HG02571 (cell line): ENCODE data around the gene CACNA1F.

Source experiments
- ATAC-seq: cut with Tn5 transposase; IDR thresholded peaks from one replicate; pipeline ENCODE4 v1.9.1; 2021; ENCODE audit warnings: mild to moderate bottlenecking, moderate library complexity; ENCODE audit not compliant: unreplicated experiment

Gene CACNA1F

GRCh38 chrX:49231333-49232000 is 1.7 kb downstream of the CACNA1F start:
- no peak for ATAC-seq

- ATAC-seq: peak; percentile 51
Observed at GRCh38 chrX:49230500-49231232, 2.5 kb downstream of the CACNA1F start.

GRCh38 chrX:49228185-49228584 is 5.0 kb downstream of the CACNA1F start:
- ATAC-seq: no peak

GRCh38 chrX:49227726-49228125 is 5.4 kb downstream of the CACNA1F start:
- ATAC-seq: no peak

- no peak for ATAC-seq
Observed at GRCh38 chrX:49226946-49227345, 6.2 kb downstream of the CACNA1F start.

- no peak for ATAC-seq
Observed at GRCh38 chrX:49225858-49226257, 7.3 kb downstream of the CACNA1F start.

- no peak for ATAC-seq
Observed at GRCh38 chrX:49221868-49222267, 11.3 kb downstream of the CACNA1F start.

- ATAC-seq: no peak
Observed at GRCh38 chrX:49220100-49220499, 13.0 kb downstream of the CACNA1F start.

- no peak for ATAC-seq
Observed at GRCh38 chrX:49214996-49215526, 18.1 kb downstream of the CACNA1F start.

- no peak for ATAC-seq
Observed at GRCh38 chrX:49214416-49214815, 18.7 kb downstream of the CACNA1F start.

GRCh38 chrX:49212861-49213260 is 20.3 kb downstream of the CACNA1F start:
- ATAC-seq: no peak

GRCh38 chrX:49212209-49212608 is 20.9 kb downstream of the CACNA1F start:
- no peak for ATAC-seq

GRCh38 chrX:49211074-49211473 is 22.1 kb downstream of the CACNA1F start:
- ATAC-seq: no peak

- ATAC-seq: no peak
Observed at GRCh38 chrX:49210406-49210805, 22.7 kb downstream of the CACNA1F start.

GRCh38 chrX:49209434-49210251 is 23.5 kb downstream of the CACNA1F start:
- ATAC-seq: no peak

- ATAC-seq: no peak
Observed at GRCh38 chrX:49208399-49208798, 24.7 kb downstream of the CACNA1F start.

- ATAC-seq: no peak
Observed at GRCh38 chrX:49206543-49206942, 26.6 kb downstream of the CACNA1F start.

GRCh38 chrX:49205443-49205842 is 27.7 kb downstream of the CACNA1F start:
- no peak for ATAC-seq

- no peak for ATAC-seq
Observed at GRCh38 chrX:49204709-49205108, 28.4 kb downstream of the CACNA1F start.

GRCh38 chrX:49204017-49204416 is 29.1 kb downstream of the CACNA1F start:
- no peak for ATAC-seq

GRCh38 chrX:49203536-49203935 is 29.6 kb downstream of the CACNA1F start:
- ATAC-seq: no peak
